GM21515 (cell line): ENCODE measurements around the gene MMP12.
A peak's percentile ranks its signal among the peaks of the same experiment; 100 is the strongest.
"Not testable (repeated sequence)": the region's sequence is repeated elsewhere in the genome, so short reads cannot be mapped to it uniquely, and the experiment has no call there.

ENCODE experiments used
- ATAC-seq: cut with Tn5 transposase; IDR thresholded peaks from one replicate; pipeline ENCODE4 v1.9.1; 2021; ENCODE audit not compliant: unreplicated experiment

MMP12 gene

DNA sequence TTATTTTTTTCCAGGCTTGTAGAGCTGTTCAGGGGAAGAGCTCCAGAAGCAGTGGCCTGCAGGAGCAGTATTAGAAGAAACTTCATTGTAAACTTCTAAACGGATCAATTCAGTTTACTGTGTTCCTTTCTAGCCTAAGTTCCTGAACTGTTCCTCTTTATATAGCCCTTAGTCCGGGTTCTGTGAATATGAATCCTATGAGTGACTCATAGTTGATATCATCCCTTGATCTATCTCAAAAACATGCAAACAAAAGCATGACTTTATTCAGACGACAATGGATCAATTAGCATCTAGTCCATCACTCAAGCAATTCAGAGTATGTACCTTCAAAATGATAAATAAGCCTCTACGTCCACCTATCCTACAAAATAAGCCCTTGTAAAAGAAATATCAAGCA, at the start of gene MMP12:
Gene MMP12, minus strand, starts transcription at position 131 of the 400 bp plus-strand sequence. Its CDS starts 45 bp downstream, at position 86.
- no peak for ATAC-seq

DNA sequence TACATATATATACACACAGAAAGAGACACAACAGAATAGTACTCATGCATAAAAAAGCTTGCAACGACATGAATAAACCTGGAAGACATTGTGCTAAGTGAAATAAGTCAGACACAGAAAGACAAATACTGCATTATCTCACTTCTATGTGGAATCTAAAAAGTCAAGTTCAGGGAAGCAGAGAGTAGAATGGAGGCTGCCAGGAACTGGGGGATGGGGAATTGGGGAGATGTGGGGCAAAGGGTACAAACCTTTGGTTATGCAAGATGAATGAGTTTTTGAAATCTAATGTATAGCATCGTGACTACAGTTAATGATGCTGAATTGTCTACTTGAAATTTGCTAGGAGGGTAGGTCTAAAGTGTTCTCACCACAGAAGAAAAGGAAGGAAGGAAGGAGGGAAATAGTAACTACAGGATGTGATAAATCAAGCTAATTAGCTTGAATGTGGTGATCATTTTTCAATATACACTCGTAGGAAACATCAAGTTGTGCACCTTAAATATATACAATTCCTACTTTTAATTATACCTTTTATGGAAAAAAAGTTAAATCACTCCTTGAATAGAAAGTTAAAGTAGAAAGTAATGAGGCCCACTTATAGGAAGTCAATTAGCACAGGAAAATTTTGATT, 46.9 kb upstream of the MMP12 start:
- ATAC-seq, result no peak

DNA sequence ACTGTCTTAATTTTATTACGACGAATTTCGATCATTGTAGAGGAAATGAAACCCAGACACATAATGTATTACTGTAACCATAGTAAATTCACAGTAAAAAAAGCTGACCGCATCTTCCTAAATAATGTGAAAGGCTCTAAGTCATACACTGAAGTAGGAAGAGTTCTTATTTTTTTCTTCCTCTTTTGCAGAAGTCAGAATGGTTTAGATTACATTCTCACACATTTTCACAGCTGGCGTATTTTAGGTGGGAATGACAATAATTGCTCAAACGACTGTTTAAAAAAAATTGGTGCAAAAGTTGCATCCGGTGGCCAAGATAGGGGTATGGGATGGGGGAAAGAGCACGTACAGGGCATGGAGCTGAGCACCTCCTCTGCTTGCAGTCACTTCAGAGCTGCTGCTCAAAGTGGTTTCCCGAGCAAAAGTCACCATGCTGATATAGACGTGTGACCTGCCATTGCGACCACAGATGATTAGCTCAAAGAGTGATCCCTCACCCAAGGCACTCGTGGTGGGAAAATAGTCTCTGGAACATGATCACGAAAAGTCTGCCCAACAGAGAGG, 45.4 kb upstream of the MMP12 start:
- peak; percentile 73 for ATAC-seq

DNA sequence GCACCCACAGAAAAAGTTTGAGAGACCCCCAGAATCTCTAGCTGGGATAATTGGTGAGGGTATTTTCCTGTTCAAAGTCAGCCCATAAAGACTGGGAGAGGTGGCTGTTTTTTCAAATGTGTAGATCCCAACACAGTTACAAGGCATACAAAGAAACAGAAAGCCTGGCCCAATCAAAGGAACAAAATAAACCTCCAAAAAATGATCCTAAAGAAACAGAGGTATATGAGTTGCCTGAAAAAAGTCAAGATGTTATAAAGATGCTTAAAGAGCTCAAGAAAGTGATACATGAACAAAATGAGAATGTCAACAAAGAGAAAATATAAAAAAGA, 40.2 kb upstream of the MMP12 start:
- no peak for ATAC-seq

DNA sequence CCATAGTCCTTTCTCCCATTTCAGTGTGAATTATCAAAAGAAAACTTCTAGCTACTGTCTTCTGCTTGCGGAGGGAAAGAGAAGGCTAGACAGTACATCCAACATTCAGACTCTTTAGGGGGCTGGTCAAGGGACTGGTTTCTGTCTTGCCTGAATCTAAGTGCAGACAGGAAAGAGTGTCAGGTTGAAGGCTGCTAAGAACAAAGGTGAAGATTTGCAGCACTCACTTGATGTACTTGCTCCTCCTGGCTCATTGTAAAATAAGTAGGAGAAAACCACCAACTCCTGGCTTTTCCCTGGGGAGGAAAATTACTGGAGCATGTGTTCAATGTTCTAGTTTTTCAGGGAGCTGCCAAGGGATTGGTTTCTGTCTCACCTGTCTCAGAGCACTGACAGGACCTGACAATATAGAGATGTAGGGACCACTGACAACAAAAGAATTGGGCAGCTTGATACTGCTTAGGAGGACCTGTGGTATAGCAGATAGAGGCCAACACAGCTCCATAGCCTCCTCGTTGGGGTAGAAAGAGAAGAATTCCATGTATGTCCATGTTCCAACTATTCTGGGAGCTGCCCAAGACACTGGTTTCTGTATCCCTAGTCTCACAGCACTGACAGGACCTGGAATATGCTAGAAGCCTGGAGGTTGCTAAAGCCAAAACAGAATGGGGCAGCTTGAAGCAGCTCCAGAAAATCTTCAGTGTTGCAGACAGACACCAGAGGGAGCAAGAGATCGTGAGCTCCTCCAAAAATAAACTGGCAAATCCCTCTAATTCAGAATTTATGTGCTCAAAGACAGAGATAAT, 39.7 kb upstream of the MMP12 start:
- ATAC-seq, result no peak

DNA sequence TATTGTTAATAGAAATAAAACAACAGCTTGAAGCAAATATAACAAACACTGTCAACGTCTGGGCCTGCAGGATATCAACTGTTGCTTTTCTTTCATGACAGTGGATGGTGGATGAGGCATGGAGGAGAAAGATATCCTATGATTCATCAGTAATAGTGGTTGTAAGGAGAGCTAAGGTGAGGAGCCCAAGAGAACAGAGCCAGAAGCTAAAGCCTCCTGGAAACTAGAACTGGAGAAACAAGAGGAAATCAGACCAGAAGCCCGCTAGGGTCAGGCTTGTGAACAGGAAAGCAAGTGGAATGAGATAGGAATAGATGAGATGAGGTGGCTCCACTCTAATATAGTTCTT, 37.7 kb upstream of the MMP12 start:
- no peak for ATAC-seq

DNA sequence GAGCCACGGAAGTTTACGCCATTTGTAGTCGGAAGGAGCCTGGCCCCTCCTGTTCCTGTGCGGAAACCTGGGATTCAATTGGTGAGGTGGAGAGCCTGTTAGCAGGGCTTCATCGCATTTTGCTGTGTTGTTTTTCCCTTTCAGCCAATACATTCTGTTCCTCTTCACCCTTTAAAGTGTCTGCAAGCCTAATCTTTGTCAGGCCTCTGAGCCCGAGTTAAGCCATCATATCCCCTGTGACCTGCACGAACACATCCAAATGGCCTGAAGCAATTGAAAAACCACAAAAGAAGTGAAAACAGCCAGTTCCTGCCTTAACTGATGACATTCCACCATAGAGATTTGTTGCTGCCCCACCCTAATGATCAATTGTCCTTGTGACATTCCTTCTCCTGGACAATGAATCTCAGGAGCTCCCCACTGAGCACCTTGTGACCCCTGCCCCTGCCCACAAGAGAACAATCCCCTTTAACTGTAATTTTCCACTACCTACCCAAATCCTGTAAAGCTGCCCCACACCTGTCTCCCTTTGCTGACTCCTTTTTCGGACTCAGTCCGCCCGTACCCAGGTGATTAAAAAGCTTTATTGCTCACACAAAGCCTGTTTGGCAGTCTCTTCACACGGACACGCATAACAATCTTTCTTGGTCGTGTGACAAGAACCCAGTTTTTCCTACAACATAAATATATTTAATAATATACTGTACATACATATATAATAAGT, 37.1 kb upstream of the MMP12 start:
- ATAC-seq, result no peak

DNA sequence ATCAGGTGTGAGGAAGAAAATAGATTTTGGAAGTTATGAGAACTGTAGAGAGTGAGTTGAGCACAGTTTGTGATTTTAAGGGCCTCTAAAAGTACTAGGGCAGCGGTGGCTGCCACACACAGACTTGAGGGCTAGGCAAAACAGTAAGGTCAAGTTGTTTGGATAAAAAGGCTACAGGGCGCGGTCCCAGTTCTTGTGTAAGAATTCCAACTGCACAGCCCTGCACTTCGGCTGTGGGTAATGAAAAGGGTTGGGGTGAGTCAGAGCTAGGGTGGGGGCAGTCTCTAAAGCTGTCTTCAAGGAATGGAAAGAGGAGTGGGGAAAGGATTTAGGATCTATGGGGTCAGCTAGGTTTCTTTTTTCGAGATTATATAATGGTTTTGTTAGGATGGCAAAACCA, 31.1 kb upstream of the MMP12 start:
- not testable (repeated sequence) for ATAC-seq

DNA sequence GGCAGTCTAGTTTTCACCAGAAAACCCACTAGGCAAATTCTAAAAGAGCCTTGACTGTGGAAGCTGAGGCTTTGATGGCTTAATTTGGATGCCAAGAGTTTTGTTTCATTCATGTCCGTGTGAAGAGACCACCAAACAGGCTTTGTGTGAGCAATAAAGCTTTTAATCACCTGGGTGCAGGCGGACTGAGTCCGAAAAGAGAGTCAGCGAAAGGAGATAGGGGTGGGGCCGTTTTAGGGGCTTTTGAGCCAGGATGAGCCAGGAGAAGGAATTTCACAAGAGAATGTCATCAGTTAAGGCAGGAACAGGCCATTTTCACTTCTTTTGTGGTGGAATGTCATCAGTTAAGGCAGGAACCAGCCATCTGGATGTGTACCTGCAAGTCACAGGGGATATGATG, 29.1 kb upstream of the MMP12 start:
- not testable (repeated sequence) for ATAC-seq

DNA sequence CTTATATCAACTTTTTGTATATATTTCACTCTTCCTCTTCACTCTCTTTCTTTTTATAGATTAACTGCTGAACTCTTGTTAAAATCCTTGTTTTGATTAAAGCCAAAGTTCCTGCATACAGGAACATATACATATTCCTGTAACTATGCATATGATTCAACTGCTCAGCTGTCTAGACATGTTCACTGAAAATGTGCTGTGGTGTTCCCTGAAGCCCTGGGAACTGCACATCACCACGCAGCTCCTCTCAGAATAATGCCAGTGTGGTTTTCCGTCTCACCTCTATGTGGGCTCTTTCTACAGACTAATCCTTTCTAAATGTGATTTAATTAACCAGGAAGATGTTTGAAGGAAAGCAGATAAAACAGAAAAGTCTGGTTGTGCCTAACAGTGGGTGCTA, 25.6 kb upstream of the MMP12 start:
- ATAC-seq, result no peak

DNA sequence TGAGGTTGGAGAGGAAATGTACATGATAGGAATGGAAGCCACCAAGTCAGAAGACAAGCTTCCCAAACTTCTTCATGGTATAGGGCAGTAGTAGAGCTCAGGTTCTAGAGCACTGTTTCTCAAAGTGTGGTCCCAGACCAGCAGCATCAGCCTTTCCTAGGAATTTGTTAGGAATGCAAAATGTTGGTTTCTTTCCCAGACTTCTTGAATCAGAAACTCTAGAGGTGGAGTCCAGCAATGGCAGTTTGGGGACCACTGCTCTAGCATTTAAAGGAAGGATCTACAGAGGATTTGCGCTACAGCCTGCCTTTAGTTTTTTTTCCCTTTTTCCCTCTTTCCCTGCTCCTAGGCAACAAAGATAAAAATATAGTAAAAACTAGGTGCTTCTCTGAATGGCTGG, 17.0 kb upstream of the MMP12 start:
- no peak for ATAC-seq

DNA sequence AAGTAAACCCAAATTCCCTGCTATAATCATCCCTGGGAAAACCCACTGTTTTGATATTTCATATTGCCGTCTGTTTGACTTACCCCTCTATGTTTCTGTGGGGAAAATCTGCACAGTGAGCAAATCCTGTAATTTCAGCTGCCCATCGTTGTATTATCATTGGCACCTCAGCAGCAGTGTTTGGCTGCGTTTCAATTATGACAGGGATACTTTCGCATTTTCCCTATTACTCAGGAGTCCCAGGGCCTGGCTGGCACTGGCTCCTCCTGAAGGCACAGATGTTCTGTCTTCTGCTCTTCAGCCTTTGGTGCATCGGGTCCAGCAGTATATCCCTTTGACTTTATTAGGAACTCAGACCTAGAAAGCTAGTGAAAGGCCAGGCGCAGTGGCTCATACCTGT, 12.2 kb upstream of the MMP12 start:
- no peak for ATAC-seq

DNA sequence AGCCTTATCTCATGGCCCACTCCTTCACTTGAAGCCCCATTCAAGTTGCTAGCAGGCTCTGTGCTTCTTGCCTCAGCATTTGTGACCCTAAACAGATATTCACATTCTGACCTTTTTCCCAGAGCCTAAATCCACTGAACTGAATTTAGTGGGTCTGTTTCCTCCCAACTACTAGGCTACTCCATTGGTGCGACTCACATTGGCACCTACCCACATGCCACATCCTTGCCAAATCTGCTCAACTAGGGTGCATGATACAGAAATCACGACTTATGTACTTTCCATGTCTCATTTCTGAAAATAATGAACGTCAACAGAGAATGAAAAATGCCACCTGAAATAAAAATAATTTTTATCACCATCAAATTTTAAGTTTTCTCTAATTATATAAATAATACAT, 8.4 kb upstream of the MMP12 start:
- no peak for ATAC-seq

DNA sequence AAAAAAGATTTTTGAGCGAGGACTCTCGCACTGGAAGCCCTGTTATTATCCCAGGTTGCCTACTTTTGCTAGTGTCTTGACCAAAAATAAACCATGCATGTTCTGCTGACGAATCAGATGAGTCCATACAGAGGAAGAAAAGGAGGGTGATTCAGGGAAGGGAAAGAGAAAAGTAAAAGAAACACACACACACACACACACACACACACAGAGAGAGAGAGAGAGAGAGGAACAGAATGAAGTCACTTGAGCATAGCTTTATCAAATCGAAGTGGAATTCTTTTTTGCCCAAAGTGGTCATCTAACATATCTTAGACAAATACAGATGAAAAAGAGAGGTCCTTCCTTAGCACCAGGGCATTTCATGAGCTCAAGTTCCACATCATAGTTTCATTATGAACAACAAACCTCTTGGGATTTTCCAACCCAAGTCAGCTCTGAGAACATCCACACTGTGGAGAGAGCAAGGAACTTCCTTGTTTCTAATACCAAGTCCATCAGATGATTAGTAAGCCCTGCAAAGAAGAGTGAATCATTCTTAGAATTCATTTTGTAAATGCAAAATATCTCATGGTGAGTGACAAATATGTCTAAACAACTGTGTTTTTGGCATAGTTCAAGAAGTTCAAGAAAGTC, 7.7 kb upstream of the MMP12 start:
- peak; percentile 76 for ATAC-seq

DNA sequence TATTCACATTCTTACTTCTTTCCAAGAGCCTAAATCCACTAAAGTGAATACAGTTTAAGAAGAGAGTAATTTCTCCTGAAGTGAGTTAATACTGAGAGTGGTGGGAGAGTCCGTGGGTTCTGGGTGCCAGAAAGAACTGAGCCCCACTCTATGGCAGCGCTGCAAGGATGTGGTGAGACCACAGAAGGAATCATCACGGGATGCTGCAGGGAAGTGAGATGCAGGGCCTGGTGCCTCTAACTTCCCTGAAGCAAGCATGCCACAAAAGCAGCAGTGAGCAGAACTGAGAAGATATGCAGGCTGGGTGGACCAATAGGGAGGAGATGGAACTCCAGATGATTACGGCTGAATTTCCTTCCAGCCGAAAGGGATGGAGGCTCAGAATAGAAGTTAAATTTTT, 5.0 kb upstream of the MMP12 start:
- ATAC-seq, result no peak

DNA sequence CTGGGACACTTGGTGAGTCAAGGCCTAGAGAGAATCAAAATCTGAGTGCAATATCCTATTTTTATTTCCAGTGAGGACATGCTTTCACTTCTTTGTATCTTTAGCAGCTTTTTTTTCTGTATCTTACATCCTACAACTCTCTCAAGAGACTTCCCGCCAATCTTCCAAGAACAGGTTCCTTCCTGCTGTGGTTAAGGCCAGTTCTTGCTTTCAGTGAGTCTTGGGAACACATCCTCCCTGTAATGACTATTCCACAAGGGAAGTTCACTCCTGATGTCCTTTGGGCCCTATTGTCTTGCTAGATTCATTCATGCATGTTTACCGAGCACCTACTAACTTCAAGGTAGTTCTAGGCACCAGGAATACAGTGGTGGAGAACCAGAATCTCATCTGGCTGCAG, 3.8 kb upstream of the MMP12 start:
- ATAC-seq, result no peak

DNA sequence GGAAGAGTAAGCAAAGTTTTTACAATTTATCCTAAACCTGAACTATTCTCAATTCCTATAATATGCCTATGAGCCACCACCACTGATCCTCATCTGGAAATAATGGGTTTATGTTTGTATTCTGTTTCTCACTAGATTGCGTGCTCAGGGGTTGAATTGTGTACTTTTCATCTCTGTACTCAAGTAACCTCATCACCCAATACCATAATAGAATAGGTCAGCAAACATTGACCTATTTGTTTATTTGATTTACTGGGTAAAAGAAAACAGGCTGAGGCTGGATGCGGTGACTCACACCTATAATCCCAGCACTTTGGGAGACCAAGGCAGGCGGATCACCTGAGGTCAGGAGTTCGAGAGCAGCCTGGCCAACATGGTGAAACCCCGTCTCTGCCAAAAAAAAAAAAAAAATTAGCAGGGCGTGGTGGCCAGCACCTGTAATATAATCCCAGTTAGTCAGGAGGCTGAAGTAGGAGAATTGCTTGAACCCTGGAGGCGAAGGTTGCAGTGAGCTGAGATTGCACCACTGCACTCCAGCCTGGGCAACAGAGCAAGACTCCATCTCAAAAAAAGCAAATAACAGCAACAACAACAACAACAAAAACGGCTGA, 5.3 kb downstream of the MMP12 start:
- ATAC-seq, result not testable (repeated sequence)

DNA sequence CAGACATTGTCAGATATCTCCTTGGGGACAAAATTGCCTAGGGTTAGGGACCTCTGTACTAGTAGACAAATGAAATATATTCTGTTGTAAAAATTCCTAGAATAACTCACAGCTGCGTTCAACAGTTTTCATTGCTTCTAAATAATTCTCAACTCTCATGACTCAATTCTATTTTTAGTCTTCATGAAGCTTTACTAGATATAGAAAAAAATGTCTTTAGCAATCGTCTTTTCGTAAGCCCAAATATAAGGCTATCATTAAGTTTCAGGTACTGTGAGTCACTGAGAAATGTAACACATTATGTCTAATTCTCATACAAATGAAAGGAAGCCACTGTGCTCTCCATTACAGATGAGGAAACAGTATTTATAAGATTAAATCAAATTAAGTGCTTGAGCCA, 6.4 kb downstream of the MMP12 start:
- ATAC-seq, result no peak

DNA sequence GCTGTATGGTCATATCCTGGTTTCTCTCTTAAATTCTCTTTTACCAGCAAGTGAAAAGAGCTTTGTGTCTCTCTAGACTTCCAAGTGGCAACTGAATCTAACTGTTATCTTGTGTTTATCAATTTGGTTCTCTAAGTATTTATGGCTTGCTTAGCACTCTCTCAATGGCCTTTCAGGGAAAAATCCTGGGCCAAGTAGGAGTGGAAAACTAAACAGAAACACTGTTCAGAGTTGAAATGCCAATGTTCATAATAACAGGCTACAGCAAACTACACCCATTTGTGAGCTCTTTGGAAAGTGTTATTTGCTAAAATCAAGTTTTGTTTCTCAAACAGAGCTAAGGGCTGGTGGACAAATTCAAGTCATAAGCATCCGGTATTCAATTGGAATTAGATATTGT, 10.1 kb downstream of the MMP12 start:
- ATAC-seq, result no peak

DNA sequence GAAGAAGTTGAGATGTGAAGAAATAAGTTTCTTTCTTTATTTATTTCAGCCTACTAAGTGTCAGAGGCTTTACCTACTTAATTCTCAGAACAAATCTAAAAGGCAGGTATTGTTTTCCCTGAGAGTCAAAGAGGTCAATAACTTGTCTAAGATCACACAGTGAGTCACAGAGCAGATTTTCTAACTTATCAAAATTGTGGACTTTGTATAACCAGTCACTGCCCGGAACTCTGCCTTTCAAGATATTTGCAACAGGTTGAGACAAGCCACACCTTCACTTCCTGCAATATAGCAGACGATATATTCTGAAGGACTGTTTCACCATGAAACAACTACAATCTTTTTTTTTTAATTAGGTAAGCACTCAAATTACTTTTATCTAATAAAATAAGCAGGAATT, 20.8 kb downstream of the MMP12 start:
- ATAC-seq, result no peak

DNA sequence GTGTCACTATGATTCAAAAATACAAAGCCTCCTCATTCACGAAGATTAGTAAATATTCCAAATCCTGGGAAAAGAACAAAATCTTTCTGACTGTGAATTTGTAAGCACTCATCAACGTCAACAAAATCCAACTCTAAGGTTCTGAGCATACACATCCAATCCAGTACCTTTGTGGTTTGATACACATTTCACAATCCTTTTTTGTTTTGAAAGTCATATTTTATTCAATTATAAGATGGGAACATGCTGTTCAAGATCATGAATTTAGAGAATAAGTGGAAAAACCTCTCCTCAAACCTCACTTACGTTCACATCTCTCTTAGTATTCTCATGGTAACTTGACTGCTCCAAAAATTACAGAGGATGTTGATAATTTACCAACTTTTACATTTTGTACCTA, 21.7 kb downstream of the MMP12 start:
- no peak for ATAC-seq
